Neural cell (in vitro differentiated cells): ENCODE data around the gene ARHGAP24.

Experiments
- CTCF ChIP-seq: fragments of 450-650 bp; IDR thresholded peaks from 2 replicates; pipeline ENCODE4 v1.5.1; 2014; ENCODE audit warnings: antibody characterized with exemption, mild to moderate bottlenecking, moderate library complexity; ENCODE audit not compliant: poor library complexity, severe bottlenecking
- MXI1 ChIP-seq: fragments of 450-650 bp; conservative IDR thresholded peaks from 2 replicates; pipeline ENCODE4 v1.6.1; 2014; ENCODE audit warnings: antibody characterized with exemption, mild to moderate bottlenecking; ENCODE audit not compliant: poor library complexity, severe bottlenecking
- RAD21 ChIP-seq: fragments of 450-650 bp; conservative IDR thresholded peaks from 2 replicates; pipeline ENCODE4 v1.6.1; 2014; ENCODE audit warnings: antibody characterized with exemption, mild to moderate bottlenecking, moderate library complexity

- TF ChIP-seq CTCF (no peak), MXI1 (no peak), RAD21 (no peak)
These were observed 538.7 kb downstream of the ARHGAP24 start for GRCh38 chr4:86013621-86014020.
